Fibroblast of the aortic adventitia (primary cell): Measurements from ENCODE around the gene MEF2C. TPM values are rescaled to one million over a fixed set of nuclear protein-coding genes. Genes with fewer than 3 reads are reported as not detected.

Source experiments
- DNase-seq: peaks from one replicate; pipeline ENCODE4 v3.0.0-alpha.2; 2010; ENCODE audit warnings: low read depth
- H3K4me3 ChIP-seq: 2 replicates; pipeline ENCODE4 v1.5.1; 2011; ENCODE audit warnings: low read depth, mild to moderate bottlenecking, control low read depth, low read length, moderate library complexity
- CTCF ChIP-seq: IDR thresholded peaks from 2 replicates; pipeline ENCODE4 v1.5.1; 2011; ENCODE audit warnings: mild to moderate bottlenecking, low read length, control low read depth, inconsistent platforms; ENCODE audit not compliant: insufficient read depth
- total RNA-seq: library from RNA; depleted of rRNA; stranded (reverse); fragments of >200 nt; gene quantifications from 2 replicates; pipeline ENCODE4 v1.2.3, GENCODE V29; 2012; ENCODE audit warnings: low replicate concordance

Gene MEF2C
- total RNA-seq, 1 donor: 38.6 TPM

- no peak for DNase-seq
- TF ChIP-seq CTCF: no peak
- H3K4me3 ChIP-seq: no peak overlapping the region
These were observed 175.6 kb downstream of the MEF2C start for GRCh38 chr5:88707216-88707965.

GRCh38 chr5:88702332-88702731 lies 180.7 kb downstream of the MEF2C start:
- DNase-seq: no peak
- TF ChIP-seq CTCF: no peak
- no peak overlapping the region for H3K4me3 ChIP-seq

- no peak for DNase-seq
- no peak for TF ChIP-seq CTCF
These were observed 182.9 kb downstream of the MEF2C start for GRCh38 chr5:88700121-88700520.

GRCh38 chr5:88698290-88698689 lies 184.7 kb downstream of the MEF2C start:
- TF ChIP-seq CTCF: no peak
- H3K4me3 ChIP-seq: no peak overlapping the region
- no peak for DNase-seq

More at GRCh38 chr5:88700121-88700520, 182.9 kb downstream of the MEF2C start:
- no peak overlapping the region for H3K4me3 ChIP-seq

GRCh38 chr5:88696466-88696865 lies 186.5 kb downstream of the MEF2C start:
- H3K4me3 ChIP-seq: no peak overlapping the region
- TF ChIP-seq CTCF: no peak
- DNase-seq: no peak

- TF ChIP-seq CTCF: no peak
- DNase-seq: no peak
- no peak overlapping the region for H3K4me3 ChIP-seq
These were observed 187.1 kb downstream of the MEF2C start for GRCh38 chr5:88695931-88696330.

- no peak for DNase-seq
- H3K4me3 ChIP-seq: no peak overlapping the region
- no peak for TF ChIP-seq CTCF
These were observed 187.8 kb downstream of the MEF2C start for GRCh38 chr5:88695232-88695631.
